ENCODE measurements around the gene DCLK2. TPM values are rescaled to one million over a fixed set of nuclear protein-coding genes. Genes with fewer than 3 reads are reported as not detected.

Gene DCLK2
- total RNA-seq, 2 donors from 2014 or later: 10.1 to 12.1 TPM

DNA sequence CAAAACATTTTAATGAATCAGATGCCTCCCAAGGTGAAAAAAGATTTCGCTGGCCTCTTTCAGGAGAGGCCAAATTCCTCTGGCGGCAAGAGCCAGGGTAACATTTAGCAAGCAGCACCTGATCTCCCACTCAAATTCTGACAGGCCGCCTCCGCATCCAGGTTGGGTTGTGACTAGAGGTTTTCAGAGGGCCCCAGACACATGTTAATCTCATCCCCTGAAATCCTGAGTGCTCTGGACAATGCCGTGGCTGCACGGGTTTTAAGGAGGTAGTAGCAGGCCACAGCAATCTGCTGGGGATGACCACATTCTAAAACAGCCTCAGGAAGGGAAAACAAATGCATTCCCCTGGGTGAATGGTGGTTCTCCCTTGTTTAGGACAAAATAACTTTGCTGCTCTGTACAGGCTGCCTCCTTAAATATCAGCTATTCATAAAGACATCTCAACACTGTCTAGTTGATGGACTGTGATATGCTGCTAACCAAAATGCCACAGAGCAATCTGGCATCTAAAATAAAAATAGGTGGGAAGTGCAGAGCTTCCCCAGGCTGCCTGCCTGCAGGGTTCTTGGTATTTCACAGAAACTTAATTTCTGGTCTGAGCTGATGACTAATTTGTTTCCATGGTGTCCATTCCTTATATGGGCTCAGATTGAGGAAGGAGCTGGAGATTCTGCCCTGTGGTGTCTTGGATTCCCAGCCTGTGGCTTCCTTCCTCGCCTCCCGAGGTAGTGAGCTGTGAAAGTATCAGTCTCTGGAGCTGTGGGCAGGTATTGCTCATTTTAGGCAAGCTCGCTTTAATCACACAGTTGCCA is 202.0 kb downstream of the DCLK2 start:
- H3K27ac ChIP-seq: no peak overlapping the region
- H3K4me3 ChIP-seq: no peak overlapping the region
- H3K27me3 ChIP-seq: no peaks in the 10 kb centered on the region
- no peak for DNase-seq (ENCODE audit: low spot score)
- TF ChIP-seq, protein P1, sequence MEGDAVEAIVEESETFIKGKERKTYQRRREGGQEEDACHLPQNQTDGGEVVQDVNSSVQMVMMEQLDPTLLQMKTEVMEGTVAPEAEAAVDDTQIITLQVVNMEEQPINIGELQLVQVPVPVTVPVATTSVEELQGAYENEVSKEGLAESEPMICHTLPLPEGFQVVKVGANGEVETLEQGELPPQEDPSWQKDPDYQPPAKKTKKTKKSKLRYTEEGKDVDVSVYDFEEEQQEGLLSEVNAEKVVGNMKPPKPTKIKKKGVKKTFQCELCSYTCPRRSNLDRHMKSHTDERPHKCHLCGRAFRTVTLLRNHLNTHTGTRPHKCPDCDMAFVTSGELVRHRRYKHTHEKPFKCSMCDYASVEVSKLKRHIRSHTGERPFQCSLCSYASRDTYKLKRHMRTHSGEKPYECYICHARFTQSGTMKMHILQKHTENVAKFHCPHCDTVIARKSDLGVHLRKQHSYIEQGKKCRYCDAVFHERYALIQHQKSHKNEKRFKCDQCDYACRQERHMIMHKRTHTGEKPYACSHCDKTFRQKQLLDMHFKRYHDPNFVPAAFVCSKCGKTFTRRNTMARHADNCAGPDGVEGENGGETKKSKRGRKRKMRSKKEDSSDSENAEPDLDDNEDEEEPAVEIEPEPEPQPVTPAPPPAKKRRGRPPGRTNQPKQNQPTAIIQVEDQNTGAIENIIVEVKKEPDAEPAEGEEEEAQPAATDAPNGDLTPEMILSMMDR (IDR thresholded peaks at IDR 0.05): no peak
- H3K9me3 ChIP-seq: no peaks in the 10 kb centered on the region
- H3K4me1 ChIP-seq: peaks cover 0 to 5% of the 10 kb centered on the region in 2 donors
- H3K36me3 ChIP-seq: peaks cover 6% of the 10 kb centered on the region

DNA sequence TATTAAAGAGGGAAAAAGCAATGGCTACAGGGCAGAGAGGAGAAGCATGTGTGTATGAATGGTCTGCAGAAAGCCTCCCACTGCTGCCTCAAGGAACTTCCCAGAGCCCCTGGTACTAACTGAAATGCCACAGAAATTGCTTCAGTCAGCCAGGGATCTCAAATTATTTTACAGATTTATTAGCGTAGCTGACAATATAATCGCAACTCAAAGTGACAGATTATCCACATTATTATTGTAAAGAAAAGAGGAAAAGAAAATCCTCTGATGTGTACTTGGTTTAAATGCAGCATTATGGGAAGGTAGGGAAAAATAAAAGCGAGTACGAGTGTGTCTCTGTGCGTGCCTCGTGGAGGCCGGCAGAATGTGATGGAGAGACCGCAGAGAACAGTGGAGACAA is 202.7 kb downstream of the DCLK2 start:
- DNase-seq (ENCODE audit: low spot score): no peak
- Histone ChIP-seq H3K36me3 (peaks cover 6% of the 10 kb centered on the region), H3K4me3 (no peak overlapping the region), H3K27me3 (no peaks in the 10 kb centered on the region), H3K4me1 (peaks cover 0 to 5% of the 10 kb centered on the region in 2 donors), H3K27ac (no peak overlapping the region), H3K9me3 (no peaks in the 10 kb centered on the region)
- TF ChIP-seq, protein P1 (IDR thresholded peaks at IDR 0.05): no peak

DNA sequence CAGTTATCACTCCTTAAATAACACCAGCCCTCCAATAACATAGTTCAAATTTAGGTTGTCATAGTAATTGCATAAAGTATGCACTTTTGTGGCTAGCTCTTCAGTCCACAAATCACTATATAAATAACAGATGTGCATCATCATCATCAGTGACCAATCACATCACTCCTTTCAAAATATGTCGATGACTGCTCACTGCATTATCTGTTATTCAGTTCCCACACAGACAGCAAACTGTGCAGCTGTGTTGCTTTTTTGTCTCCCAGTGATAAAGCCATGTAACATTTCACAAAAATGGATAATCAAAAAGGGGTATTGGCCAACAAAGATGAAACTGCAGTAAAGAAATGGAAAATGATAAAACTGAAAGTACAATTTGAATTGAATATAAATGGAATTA is 205.4 kb downstream of the DCLK2 start:
- H3K9me3 ChIP-seq: no peaks in the 10 kb centered on the region
- peaks cover 6% of the 10 kb centered on the region for H3K36me3 ChIP-seq
- no peak overlapping the region for H3K4me3 ChIP-seq
- no peak overlapping the region for H3K27ac ChIP-seq
- TF ChIP-seq, protein P1 (IDR thresholded peaks at IDR 0.05): no peak
- H3K27me3 ChIP-seq: no peaks in the 10 kb centered on the region
- H3K4me1 ChIP-seq: peaks cover 0 to 5% of the 10 kb centered on the region in 2 donors
- DNase-seq (ENCODE audit: low spot score): no peak

DNA sequence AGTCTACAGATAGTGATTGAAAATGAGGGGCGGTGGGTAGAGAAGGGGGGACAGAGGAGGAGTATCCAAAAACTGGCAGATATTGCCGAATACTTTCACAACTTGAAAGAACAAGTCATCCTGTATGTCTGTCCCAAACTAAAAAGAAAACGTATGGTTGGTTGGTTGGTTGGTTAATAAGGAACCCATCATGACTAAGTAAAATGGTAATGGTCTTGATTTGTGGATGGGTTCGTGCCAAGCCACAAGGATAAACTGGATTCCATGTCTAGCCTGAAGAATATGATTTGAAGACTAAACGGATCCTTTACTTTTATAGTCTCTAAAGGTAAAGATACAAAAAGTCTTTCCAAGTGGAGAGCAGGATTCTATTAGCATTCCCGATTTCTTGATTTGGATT is 208.4 kb downstream of the DCLK2 start:
- Histone ChIP-seq H3K27me3 (no peaks in the 10 kb centered on the region), H3K9me3 (no peaks in the 10 kb centered on the region), H3K4me1 (no peaks in the 10 kb centered on the region), H3K36me3 (peaks cover 6% of the 10 kb centered on the region), H3K4me3 (no peak overlapping the region), H3K27ac (no peak overlapping the region)
- TF ChIP-seq, protein P1 (IDR thresholded peaks at IDR 0.05): no peak
- DNase-seq (ENCODE audit: low spot score): no peak

DNA sequence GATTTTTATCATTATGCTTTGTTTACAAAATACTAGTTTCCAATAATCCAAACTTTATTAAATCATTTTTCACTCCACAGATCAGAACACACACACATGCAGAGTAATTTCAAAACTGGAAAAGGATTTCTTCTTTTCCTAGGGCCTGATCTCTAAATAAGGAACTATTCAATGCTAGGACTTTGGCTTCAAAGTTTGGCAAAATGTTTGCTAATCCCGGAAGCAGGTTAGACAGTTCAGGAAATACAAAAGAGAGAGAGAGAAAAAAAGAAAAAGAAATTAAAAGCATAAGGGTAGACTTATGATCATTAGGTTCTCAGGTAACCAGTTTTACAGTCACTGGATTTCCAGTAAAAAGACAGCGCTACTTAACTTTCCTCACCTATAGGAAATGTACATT is 211.0 kb downstream of the DCLK2 start:
- no peaks in the 10 kb centered on the region for H3K36me3 ChIP-seq
- H3K27me3 ChIP-seq: no peaks in the 10 kb centered on the region
- TF ChIP-seq, protein P1 (IDR thresholded peaks at IDR 0.05): no peak
- H3K4me1 ChIP-seq: no peaks in the 10 kb centered on the region
- no peaks in the 10 kb centered on the region for H3K9me3 ChIP-seq
- no peak for DNase-seq (ENCODE audit: low spot score)
- no peak overlapping the region for H3K27ac ChIP-seq
- H3K4me3 ChIP-seq: no peak overlapping the region

DNA sequence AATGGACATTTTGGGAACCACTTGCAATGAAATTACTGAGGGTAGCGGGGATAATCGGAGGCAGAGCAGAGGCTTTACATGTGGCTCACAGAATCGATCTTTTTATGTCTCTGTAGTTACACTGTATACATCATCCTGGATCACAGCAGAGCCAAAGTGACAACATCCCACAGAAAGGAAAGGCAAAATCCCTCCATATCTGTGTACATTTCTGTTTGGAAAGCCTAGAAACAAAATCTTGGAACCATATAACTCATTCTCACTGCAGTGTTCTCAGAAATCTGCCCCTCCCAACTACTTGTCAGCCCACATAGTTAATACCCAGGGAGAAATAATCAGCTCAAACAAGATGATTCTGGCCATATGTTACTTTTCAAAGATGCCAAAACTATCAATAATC is 211.6 kb downstream of the DCLK2 start:
- H3K4me1 ChIP-seq: no peaks in the 10 kb centered on the region
- no peaks in the 10 kb centered on the region for H3K9me3 ChIP-seq
- no peak overlapping the region for H3K27ac ChIP-seq
- no peak overlapping the region for H3K4me3 ChIP-seq
- DNase-seq (ENCODE audit: low spot score): no peak
- TF ChIP-seq, protein P1 (IDR thresholded peaks at IDR 0.05): no peak
- no peaks in the 10 kb centered on the region for H3K36me3 ChIP-seq
- H3K27me3 ChIP-seq: no peaks in the 10 kb centered on the region
